ENCODE measurements around the gene TMEM235. TPM values are rescaled to one million over a fixed set of nuclear protein-coding genes. Genes with fewer than 3 reads are reported as not detected.

TMEM235 gene
- polyA plus RNA-seq, 3 donors = not detected

GRCh38 chr17:78214016-78214705 is 17.3 kb upstream of the TMEM235 start, which contains the start of gene BIRC5:
BIRC5 (plus strand) TSS chr17:78214253; CDS start chr17:78214317, 64 bp downstream.
- DNase-seq (ENCODE audit: extremely low read depth in 1 of 11, low read depth in 9 of 11, low spot score in 4 of 11) = peak; percentile 46 to 85 (median 79)

GRCh38 chr17:78214706-78215061 is 16.7 kb upstream of the TMEM235 start:
- no peak for DNase-seq (ENCODE audit: extremely low read depth in 1 of 11, low read depth in 9 of 11, low spot score in 4 of 11)

- no peak for DNase-seq (ENCODE audit: extremely low read depth in 1 of 11, low read depth in 9 of 11, low spot score in 4 of 11)
These were observed 11.9 kb upstream of the TMEM235 start for GRCh38 chr17:78219396-78220150.

GRCh38 chr17:78223061-78223460 is 8.4 kb upstream of the TMEM235 start:
- DNase-seq (ENCODE audit: extremely low read depth in 1 of 11, low read depth in 9 of 11, low spot score in 4 of 11) = no peak

GRCh38 chr17:78223765-78224164 is 7.7 kb upstream of the TMEM235 start:
- DNase-seq (ENCODE audit: extremely low read depth in 1 of 11, low read depth in 9 of 11, low spot score in 4 of 11) = no peak

- no peak for DNase-seq (ENCODE audit: extremely low read depth in 1 of 11, low read depth in 9 of 11, low spot score in 4 of 11)
These were observed 7.0 kb upstream of the TMEM235 start for GRCh38 chr17:78224231-78225087.

GRCh38 chr17:78225088-78225865 is 6.2 kb upstream of the TMEM235 start:
- no peak for DNase-seq (ENCODE audit: extremely low read depth in 1 of 11, low read depth in 9 of 11, low spot score in 4 of 11)

GRCh38 chr17:78226055-78226758 is 5.2 kb upstream of the TMEM235 start:
- DNase-seq (ENCODE audit: extremely low read depth in 1 of 11, low read depth in 9 of 11, low spot score in 4 of 11) = no peak

- no peak for DNase-seq (ENCODE audit: extremely low read depth in 1 of 11, low read depth in 9 of 11, low spot score in 4 of 11)
These were observed 4.5 kb upstream of the TMEM235 start for GRCh38 chr17:78226759-78227454.

GRCh38 chr17:78227455-78227916 is 3.9 kb upstream of the TMEM235 start:
- DNase-seq (ENCODE audit: extremely low read depth in 1 of 11, low read depth in 9 of 11, low spot score in 4 of 11) = no peak

- no peak for DNase-seq (ENCODE audit: extremely low read depth in 1 of 11, low read depth in 9 of 11, low spot score in 4 of 11)
These were observed 3.3 kb upstream of the TMEM235 start for GRCh38 chr17:78228176-78228575.

GRCh38 chr17:78230252-78230962 is 1.0 kb upstream of the TMEM235 start:
- no peak for DNase-seq (ENCODE audit: extremely low read depth in 1 of 11, low read depth in 9 of 11, low spot score in 4 of 11)

GRCh38 chr17:78231991-78232858 is 794 bp downstream of the TMEM235 start:
- DNase-seq (ENCODE audit: extremely low read depth in 1 of 11, low read depth in 9 of 11, low spot score in 4 of 11) = no peak

GRCh38 chr17:78232859-78233173 is 1.4 kb downstream of the TMEM235 start:
- no peak for DNase-seq (ENCODE audit: extremely low read depth in 1 of 11, low read depth in 9 of 11, low spot score in 4 of 11)

- DNase-seq (ENCODE audit: extremely low read depth in 1 of 11, low read depth in 9 of 11, low spot score in 4 of 11) = no peak
These were observed 2.2 kb downstream of the TMEM235 start for GRCh38 chr17:78233678-78234077.

GRCh38 chr17:78234261-78234865 is 2.9 kb downstream of the TMEM235 start:
- DNase-seq (ENCODE audit: extremely low read depth in 1 of 11, low read depth in 9 of 11, low spot score in 4 of 11) = no peak
